ENCODE data around the gene PARM1.

DNA sequence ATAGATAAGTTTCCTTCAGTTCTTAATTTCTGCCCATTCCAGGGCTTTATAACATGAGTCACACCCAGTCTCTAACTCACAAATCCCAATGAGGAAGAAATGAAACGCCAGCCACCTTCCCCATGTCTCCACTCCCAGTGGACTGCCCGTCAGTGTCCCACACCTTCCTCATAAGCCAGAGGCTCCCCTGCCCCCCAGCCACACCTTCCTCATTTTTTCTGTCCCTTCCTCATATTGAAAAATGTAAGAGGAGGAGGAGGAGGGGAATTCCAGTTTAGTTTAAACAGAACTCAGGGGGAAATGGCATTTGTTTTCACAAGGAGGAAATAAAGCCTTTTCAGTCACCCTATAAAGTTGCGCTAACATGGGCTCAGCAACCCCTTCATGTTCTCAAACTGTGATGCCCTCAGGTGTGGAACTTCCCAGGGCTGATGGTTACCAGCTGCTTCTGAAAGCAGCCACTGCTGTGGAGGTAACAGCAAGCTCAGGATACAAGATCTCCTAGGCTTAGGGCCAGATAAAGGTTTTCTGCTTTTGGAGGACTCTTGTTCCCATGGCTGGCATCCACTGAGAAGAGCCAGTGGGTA, 97.8 kb downstream of the PARM1 start:
- TF ChIP-seq CTCF (IDR thresholded peaks at IDR 0.05) (no peak), POLR2AphosphoS5 (IDR thresholded peaks at IDR 0.05) (no peak), POLR2A (IDR thresholded peaks at IDR 0.05) (no peak)
